GM10266 (cell line): ENCODE results near the gene SPATA1.
"Not testable (repeated sequence)": the region's sequence is repeated elsewhere in the genome, so short reads cannot be mapped to it uniquely, and the experiment has no call there.

Experiments
- DNase-seq: peaks from one replicate; pipeline ENCODE4 v3.0.0; 2012; ENCODE audit errors: extremely low spot score
- CTCF ChIP-seq: IDR thresholded peaks from 2 replicates; pipeline ENCODE4 v1.5.1; 2012; ENCODE audit warnings: mild to moderate bottlenecking, low read depth; ENCODE audit not compliant: control insufficient read depth, insufficient read depth; ENCODE audit errors: missing control alignments

Gene SPATA1

GRCh38 chr1:84502927-84503326, 3.3 kb upstream of the SPATA1 start:
- no peak for TF ChIP-seq CTCF
- no peak for DNase-seq

GRCh38 chr1:84504580-84505492, 1.4 kb upstream of the SPATA1 start:
- no peak for DNase-seq
- TF ChIP-seq CTCF = no peak

GRCh38 chr1:84505493-84506001, 639 bp upstream of the SPATA1 start:
- DNase-seq = peak; percentile 59
- TF ChIP-seq CTCF = no peak

- no peak for DNase-seq
- no peak for TF ChIP-seq CTCF
Measured at GRCh38 chr1:84506729-84507453, 705 bp downstream of the SPATA1 start.

GRCh38 chr1:84507887-84508286, 1.7 kb downstream of the SPATA1 start:
- not testable (repeated sequence) for DNase-seq

GRCh38 chr1:84508510-84508909, 2.3 kb downstream of the SPATA1 start:
- TF ChIP-seq CTCF = no peak
- no peak for DNase-seq

GRCh38 chr1:84509029-84509428, 2.8 kb downstream of the SPATA1 start:
- no peak for TF ChIP-seq CTCF
- no peak for DNase-seq
